Esophagus muscularis mucosa (tissue), 4 donors: ENCODE measurements around the gene MCM9. TPM values are rescaled to one million over a fixed set of nuclear protein-coding genes. Genes with fewer than 3 reads are reported as not detected.

Source experiments
- DNase-seq: peaks from one replicate; pipeline ENCODE4 v3.0.0-alpha.2; 2017; ENCODE audit errors: extremely low spot score
- H3K27ac ChIP-seq, 4 donors: fragments of 200-600 bp; sonication (generic); replicated peaks in 1 of 4; 1 replicate in 3 of 4; 2 replicates in 1 of 4; pipeline ENCODE4 v1.5.1; 2016 to 2019; ENCODE audit warnings: mild to moderate bottlenecking in 1 of 4
- H3K27me3 ChIP-seq, 4 donors: fragments of 200-600 bp; sonication (generic); one replicate each; pipeline versions ENCODE4 v1.5.1 to v1.6.0; 2016 to 2019
- H3K36me3 ChIP-seq, 4 donors: fragments of 200-600 bp; sonication (generic); one replicate each; pipeline ENCODE4 v1.5.1; 2016 to 2019
- H3K4me1 ChIP-seq, 4 donors: fragments of 200-600 bp; sonication (generic); one replicate each; pipeline ENCODE4 v1.5.1; 2016 to 2019
- H3K4me3 ChIP-seq, 4 donors: fragments of 200-600 bp; sonication (generic); 1 replicate in 2 of 4; 2 replicates in 2 of 4; pipeline ENCODE4 v1.5.1; 2016 to 2019; ENCODE audit warnings: mild to moderate bottlenecking in 4 of 4, moderate library complexity in 1 of 4
- H3K9me3 ChIP-seq, 4 donors: fragments of 200-600 bp; sonication (generic); 1 replicate in 3 of 4; 2 replicates in 1 of 4; pipeline ENCODE4 v1.5.1; 2016 to 2019
- EP300 ChIP-seq: sonication (generic); formaldehyde crosslinking; IDR thresholded peaks from one replicate; pipeline ENCODE4 v1.6.1; 2017; ENCODE audit warnings: antibody characterized with exemption
- POLR2A ChIP-seq: fragments of 450-650 bp; IDR thresholded peaks from one replicate; pipeline ENCODE4 v1.6.1; 2017; ENCODE audit warnings: antibody characterized with exemption, moderate library complexity, mild to moderate bottlenecking, low read depth
- POLR2AphosphoS5 ChIP-seq, 2 donors: sonication (generic); formaldehyde crosslinking; IDR thresholded peaks; one replicate each; pipeline ENCODE4 v1.6.1; 2017; ENCODE audit warnings: antibody characterized with exemption in 2 of 2
- WGBS: methylation state at CpG from one replicate; pipeline ENCODE4 v1.1.5; 2018; 5-methylcytosine and 5-hydroxymethylcytosine counted together
- intact Hi-C: fragments of 100-400 bp; cut with DNase I; formaldehyde crosslinking; loops from one replicate; pipeline ENCODE4 v1.15.1; 2023
- total RNA-seq, 4 donors: library from RNA; depleted of rRNA; stranded (reverse); fragments of >200 nt; gene quantifications; one replicate each; pipeline versions ENCODE4 v1.1.0 to v1.2.1, GENCODE V29; 2016
- TF ChIP-seq, protein P1 (sequence below), 3 experiments: fragments of 200-600 bp in 2 of 3; fragments of 450-650 bp in 1 of 3; sonication (generic) in 2 of 3; IDR thresholded peaks; one replicate each; pipeline ENCODE4 v1.5.1; 2017 to 2019; ENCODE audit warnings: antibody characterized with exemption in 3 of 3, mild to moderate bottlenecking in 2 of 3, moderate library complexity in 1 of 3

MCM9 gene
- total RNA-seq, 4 donors from 2014 or later, result 10.8 to 18.1 (median 11.3) TPM

DNA sequence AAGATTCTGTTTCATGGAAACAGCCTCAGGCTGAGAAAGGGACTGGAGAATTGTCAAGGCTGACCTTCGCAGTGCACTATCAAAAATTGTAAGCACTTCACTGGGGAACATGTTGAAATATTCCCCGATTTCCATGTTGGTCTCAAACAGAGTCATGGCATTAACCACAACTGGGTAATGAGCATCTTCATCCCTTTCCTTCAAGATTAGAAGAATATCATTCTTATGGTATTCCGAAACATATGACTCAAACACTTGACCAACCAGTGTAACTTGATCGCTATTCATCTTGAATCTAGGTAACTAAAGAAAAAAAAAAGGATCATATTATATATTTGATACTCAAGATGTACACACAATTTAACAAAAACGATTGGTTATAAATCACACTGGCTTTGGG is 3.5 kb downstream of the MCM9 start:
- Histone ChIP-seq H3K27me3 (no peaks in the 10 kb centered on the region), H3K27ac (no peak overlapping the region), H3K9me3 (no peaks in the 10 kb centered on the region), H3K4me1 (peaks cover 0 to 25% (median 17%) of the 10 kb centered on the region in 4 donors), H3K4me3 (no peak overlapping the region), H3K36me3 (peaks cover 9 to 49% (median 30%) of the 10 kb centered on the region in 4 donors)
- TF ChIP-seq POLR2A, result no peak
- no peak for TF ChIP-seq EP300
- TF ChIP-seq POLR2AphosphoS5 (IDR thresholded peaks at IDR 0.05), result no peak
- TF ChIP-seq, protein P1, sequence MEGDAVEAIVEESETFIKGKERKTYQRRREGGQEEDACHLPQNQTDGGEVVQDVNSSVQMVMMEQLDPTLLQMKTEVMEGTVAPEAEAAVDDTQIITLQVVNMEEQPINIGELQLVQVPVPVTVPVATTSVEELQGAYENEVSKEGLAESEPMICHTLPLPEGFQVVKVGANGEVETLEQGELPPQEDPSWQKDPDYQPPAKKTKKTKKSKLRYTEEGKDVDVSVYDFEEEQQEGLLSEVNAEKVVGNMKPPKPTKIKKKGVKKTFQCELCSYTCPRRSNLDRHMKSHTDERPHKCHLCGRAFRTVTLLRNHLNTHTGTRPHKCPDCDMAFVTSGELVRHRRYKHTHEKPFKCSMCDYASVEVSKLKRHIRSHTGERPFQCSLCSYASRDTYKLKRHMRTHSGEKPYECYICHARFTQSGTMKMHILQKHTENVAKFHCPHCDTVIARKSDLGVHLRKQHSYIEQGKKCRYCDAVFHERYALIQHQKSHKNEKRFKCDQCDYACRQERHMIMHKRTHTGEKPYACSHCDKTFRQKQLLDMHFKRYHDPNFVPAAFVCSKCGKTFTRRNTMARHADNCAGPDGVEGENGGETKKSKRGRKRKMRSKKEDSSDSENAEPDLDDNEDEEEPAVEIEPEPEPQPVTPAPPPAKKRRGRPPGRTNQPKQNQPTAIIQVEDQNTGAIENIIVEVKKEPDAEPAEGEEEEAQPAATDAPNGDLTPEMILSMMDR (IDR thresholded peaks at IDR 0.05), result no peak
- intact Hi-C loops, result no loop called here
- WGBS, result over 99% methylated on average over 5 of the region's 5 CpGs
- no peak for DNase-seq

DNA sequence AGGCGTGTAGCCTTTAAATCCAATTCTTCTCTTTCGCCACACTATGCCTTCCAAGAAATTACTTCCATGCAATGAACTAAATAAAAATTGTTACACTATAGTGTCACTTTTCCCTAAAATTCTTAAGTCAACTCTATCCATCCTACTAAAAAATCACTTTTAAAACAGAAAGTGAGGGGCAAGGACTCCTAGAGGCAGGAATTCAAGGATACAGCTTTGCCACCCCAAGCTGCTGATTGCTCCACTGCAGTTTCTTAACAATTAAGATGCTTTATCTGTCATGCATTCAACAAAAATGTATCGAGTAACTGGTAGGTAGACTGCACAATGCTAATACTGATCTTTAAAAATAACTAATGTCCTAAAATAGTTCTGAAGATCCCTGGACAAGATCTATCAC is 4.3 kb downstream of the MCM9 start:
- intact Hi-C loops, result no loop called here
- Histone ChIP-seq H3K9me3 (no peaks in the 10 kb centered on the region), H3K36me3 (peaks cover 9 to 49% (median 30%) of the 10 kb centered on the region in 4 donors), H3K4me3 (no peak overlapping the region), H3K4me1 (peaks cover 0 to 18% (median 12%) of the 10 kb centered on the region in 4 donors), H3K27me3 (no peaks in the 10 kb centered on the region), H3K27ac (no peak overlapping the region)
- TF ChIP-seq, protein P1 (IDR thresholded peaks at IDR 0.05), result no peak
- TF ChIP-seq POLR2A (no peak), POLR2AphosphoS5 (IDR thresholded peaks at IDR 0.05) (no peak), EP300 (no peak)
- over 99% methylated on average over 3 of the region's 3 CpGs for WGBS
- no peak for DNase-seq

DNA sequence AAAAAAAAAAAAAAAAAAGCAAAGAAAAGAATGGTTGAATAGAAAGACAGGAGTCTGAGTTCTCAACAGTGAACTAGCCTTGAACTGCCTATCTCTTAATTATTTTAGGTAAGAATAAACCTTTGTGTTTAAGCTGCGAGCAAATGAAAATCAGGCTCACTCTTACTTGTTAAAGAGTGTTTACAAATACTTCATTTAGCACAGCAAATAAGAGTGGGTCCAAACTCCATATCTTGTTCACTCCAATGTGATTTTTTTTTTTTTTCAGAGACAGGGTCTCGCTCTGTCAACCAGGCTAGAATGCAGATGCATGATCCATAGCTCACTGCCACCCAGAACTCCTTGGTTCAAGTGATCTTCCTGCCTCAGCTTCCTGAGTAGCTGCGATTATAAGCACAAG is 11.9 kb downstream of the MCM9 start:
- H3K4me1 ChIP-seq, result no peaks in the 10 kb centered on the region
- 78% methylated on average over 3 of the region's 3 CpGs for WGBS
- H3K4me3 ChIP-seq, result no peak overlapping the region
- no peak overlapping the region for H3K27ac ChIP-seq
- no peaks in the 10 kb centered on the region for H3K27me3 ChIP-seq
- no peaks in the 10 kb centered on the region for H3K9me3 ChIP-seq
- intact Hi-C loops, result no loop called here
- no peak for DNase-seq
- H3K36me3 ChIP-seq, result peaks cover 30 to 81% (median 53%) of the 10 kb centered on the region in 4 donors
- no peak for TF ChIP-seq POLR2A
- TF ChIP-seq, protein P1 (IDR thresholded peaks at IDR 0.05), result no peak
- no peak for TF ChIP-seq EP300
- TF ChIP-seq POLR2AphosphoS5 (IDR thresholded peaks at IDR 0.05), result no peak

DNA sequence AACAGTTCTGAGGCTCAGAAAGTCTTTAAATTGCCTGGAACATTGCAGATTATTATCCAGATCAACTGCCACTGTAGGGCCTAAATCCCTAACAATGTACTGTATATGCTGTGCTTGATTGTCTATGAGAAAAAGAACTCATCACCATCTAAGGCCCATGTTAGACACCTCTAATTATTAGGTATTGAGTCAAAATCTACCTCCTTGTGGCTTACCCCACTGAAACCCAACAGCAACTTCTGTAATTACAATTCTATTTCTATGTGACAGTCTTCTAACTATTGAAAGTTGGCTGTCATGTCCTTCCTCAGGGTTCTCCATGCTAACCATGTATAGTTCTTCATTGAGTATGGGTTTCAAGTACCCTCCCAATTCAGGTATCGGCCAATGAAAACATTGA is 13.9 kb downstream of the MCM9 start:
- peaks cover 33 to 86% (median 63%) of the 10 kb centered on the region in 4 donors for H3K36me3 ChIP-seq
- no peak overlapping the region for H3K27ac ChIP-seq
- no peak for DNase-seq
- no peak overlapping the region for H3K4me3 ChIP-seq
- no peaks in the 10 kb centered on the region for H3K27me3 ChIP-seq
- intact Hi-C loops, result no loop called here
- H3K4me1 ChIP-seq, result no peaks in the 10 kb centered on the region
- WGBS, result 100% methylated on average over 1 of the region's 1 CpG
- TF ChIP-seq EP300 (no peak), POLR2AphosphoS5 (IDR thresholded peaks at IDR 0.05) (no peak), POLR2A (no peak)
- TF ChIP-seq, protein P1 (IDR thresholded peaks at IDR 0.05), result no peak
- H3K9me3 ChIP-seq, result no peaks in the 10 kb centered on the region

- Histone ChIP-seq H3K4me3 (no peak overlapping the region), H3K27ac (no peak overlapping the region), H3K4me1 (no peaks in the 10 kb centered on the region), H3K9me3 (no peaks in the 10 kb centered on the region), H3K36me3 (peaks cover 26 to 91% (median 74%) of the 10 kb centered on the region in 4 donors), H3K27me3 (no peaks in the 10 kb centered on the region)
- TF ChIP-seq EP300, result no peak
- TF ChIP-seq POLR2AphosphoS5 (IDR thresholded peaks at IDR 0.05), result no peak
- no peak for TF ChIP-seq POLR2A
- TF ChIP-seq, protein P1 (IDR thresholded peaks at IDR 0.05), result no peak
- intact Hi-C loops, result no loop called here
- DNase-seq, result no peak
- 93% methylated on average over 2 of the region's 2 CpGs for WGBS
Observed at GRCh38 chr6:118918329-118918725, 16.6 kb downstream of the MCM9 start.
